ENCODE data around the gene STXBP5L.
"Not testable (repeated sequence)": the region's sequence is repeated elsewhere in the genome, so short reads cannot be mapped to it uniquely, and the experiment has no call there.

Gene STXBP5L

GRCh38 chr3:120908030-120908794 is at the start of gene STXBP5L:
Gene STXBP5L, plus strand, starts transcription at chr3:120908205. Its CDS starts 1,374 bp downstream, at chr3:120909579.
- peak within 1 kb of the TSS; percentile 64 for H3K4me3 ChIP-seq (ENCODE audit: low read depth, low read length)

GRCh38 chr3:120858521-120858920 is 49.5 kb upstream of the STXBP5L start:
- H3K4me3 ChIP-seq (ENCODE audit: low read depth, low read length): no peak overlapping the region

- H3K4me3 ChIP-seq (ENCODE audit: low read depth, low read length): no peak overlapping the region
These were observed 43.5 kb upstream of the STXBP5L start for GRCh38 chr3:120864541-120864940.

GRCh38 chr3:120875507-120875906 is 32.5 kb upstream of the STXBP5L start:
- no peak overlapping the region for H3K4me3 ChIP-seq (ENCODE audit: low read depth, low read length)

- H3K4me3 ChIP-seq (ENCODE audit: low read depth, low read length): no peak overlapping the region
These were observed 32.0 kb upstream of the STXBP5L start for GRCh38 chr3:120875989-120876388.

- no peak overlapping the region for H3K4me3 ChIP-seq (ENCODE audit: low read depth, low read length)
These were observed 28.6 kb upstream of the STXBP5L start for GRCh38 chr3:120879411-120879810.

GRCh38 chr3:120892921-120893320 is 15.1 kb upstream of the STXBP5L start:
- no peak overlapping the region for H3K4me3 ChIP-seq (ENCODE audit: low read depth, low read length)

GRCh38 chr3:120894316-120895057 is 13.5 kb upstream of the STXBP5L start:
- no peak overlapping the region for H3K4me3 ChIP-seq (ENCODE audit: low read depth, low read length)

- not testable (repeated sequence) for H3K4me3 ChIP-seq (ENCODE audit: low read depth, low read length)
These were observed 6.3 kb upstream of the STXBP5L start for GRCh38 chr3:120901716-120902115.

GRCh38 chr3:120903221-120903620 is 4.8 kb upstream of the STXBP5L start:
- no peak overlapping the region for H3K4me3 ChIP-seq (ENCODE audit: low read depth, low read length)

GRCh38 chr3:120907659-120908029 is 361 bp upstream of the STXBP5L start:
- H3K4me3 ChIP-seq (ENCODE audit: low read depth, low read length): peak overlapping the region; percentile 64

- peak overlapping the region; percentile 47 for H3K4me3 ChIP-seq (ENCODE audit: low read depth, low read length)
These were observed 993 bp downstream of the STXBP5L start for GRCh38 chr3:120908795-120909601.

GRCh38 chr3:120909602-120909878 is 1.5 kb downstream of the STXBP5L start:
- peak overlapping the region; percentile 47 for H3K4me3 ChIP-seq (ENCODE audit: low read depth, low read length)

- no peak overlapping the region for H3K4me3 ChIP-seq (ENCODE audit: low read depth, low read length)
These were observed 18.1 kb downstream of the STXBP5L start for GRCh38 chr3:120926146-120926545.

GRCh38 chr3:120928991-120929390 is 21.0 kb downstream of the STXBP5L start:
- no peak overlapping the region for H3K4me3 ChIP-seq (ENCODE audit: low read depth, low read length)

GRCh38 chr3:120931593-120931992 is 23.6 kb downstream of the STXBP5L start:
- H3K4me3 ChIP-seq (ENCODE audit: low read depth, low read length): no peak overlapping the region

GRCh38 chr3:120956143-120956542 is 48.1 kb downstream of the STXBP5L start:
- H3K4me3 ChIP-seq (ENCODE audit: low read depth, low read length): no peak overlapping the region

GRCh38 chr3:120982608-120983320 is 74.8 kb downstream of the STXBP5L start:
- no peak overlapping the region for H3K4me3 ChIP-seq (ENCODE audit: low read depth, low read length)

- H3K4me3 ChIP-seq (ENCODE audit: low read depth, low read length): no peak overlapping the region
These were observed 75.3 kb downstream of the STXBP5L start for GRCh38 chr3:120983321-120983665.

- H3K4me3 ChIP-seq (ENCODE audit: low read depth, low read length): no peak overlapping the region
These were observed 75.8 kb downstream of the STXBP5L start for GRCh38 chr3:120983841-120984240.

- H3K4me3 ChIP-seq (ENCODE audit: low read depth, low read length): no peak overlapping the region
These were observed 77.2 kb downstream of the STXBP5L start for GRCh38 chr3:120985242-120985641.

Data from iPS-11a (cell line).